Neural crest cell (in vitro differentiated cells): ENCODE results near the gene COG2. TPM values are rescaled to one million over a fixed set of nuclear protein-coding genes. Genes with fewer than 3 reads are reported as not detected.

Experiments used
- DNase-seq: peaks from one replicate; pipeline ENCODE4 v3.0.0; 2021; ENCODE audit warnings: low read depth, mixed read lengths, low spot score
- H3K27ac Mint-ChIP-seq: one replicate; pipeline ENCODE4 v1.8.0; 2021; ENCODE audit warnings: mild to moderate bottlenecking, mixed read lengths; ENCODE audit not compliant: unreplicated experiment
- H3K27me3 Mint-ChIP-seq: 2 replicates; pipeline ENCODE4 v1.8.0; 2021; ENCODE audit warnings: low read depth, mild to moderate bottlenecking, mixed read lengths
- H3K36me3 Mint-ChIP-seq: 2 replicates; pipeline ENCODE4 v1.8.0; 2021; ENCODE audit warnings: low read depth, mild to moderate bottlenecking, mixed read lengths
- H3K4me1 Mint-ChIP-seq: 2 replicates; pipeline ENCODE4 v1.8.0; 2021; ENCODE audit warnings: mixed read lengths
- H3K4me3 Mint-ChIP-seq: one replicate; pipeline ENCODE4 v1.8.0; 2021; ENCODE audit warnings: mild to moderate bottlenecking, mixed read lengths
- H3K9me3 Mint-ChIP-seq: 2 replicates; pipeline ENCODE4 v1.8.0; 2021; ENCODE audit warnings: mixed read lengths
- total RNA-seq: library from RNA; stranded (reverse); gene quantifications from 2 replicates; pipeline ENCODE4 v1.2.1, GENCODE V29; 2021
- TF ChIP-seq, protein P1 (sequence below): fragments of 200-600 bp; sonication (generic); conservative IDR thresholded peaks from 2 replicates; pipeline ENCODE4 v1.5.0; 2021; ENCODE audit warnings: antibody characterized with exemption, mild to moderate bottlenecking

Gene COG2
- total RNA-seq, 1 donor from 2014 or later, result 38.2 TPM

DNA sequence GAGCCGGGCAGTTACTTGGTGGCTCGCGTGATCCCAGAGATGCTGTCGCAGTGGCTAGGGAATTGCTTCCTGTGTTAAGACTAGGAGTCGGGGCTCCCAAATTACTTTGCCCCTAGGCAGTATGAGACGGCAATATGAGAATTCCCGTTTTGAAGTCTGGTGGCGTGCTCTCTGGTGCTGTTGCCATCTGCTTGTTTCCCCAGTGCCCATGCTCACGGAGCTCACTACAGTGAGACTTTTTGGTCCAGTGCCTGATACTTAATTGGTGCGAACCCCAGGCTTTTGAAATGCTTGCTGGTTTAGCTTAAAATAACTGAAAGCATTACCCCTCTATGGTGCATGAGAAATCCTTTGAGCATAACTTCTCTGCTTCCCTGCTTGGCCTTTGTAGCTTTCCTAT lies 49.3 kb downstream of the COG2 start:
- Mint-ChIP-seq H3K4me3 (no peak overlapping the region), H3K9me3 (no peaks in the 10 kb centered on the region), H3K27me3 (no peaks in the 10 kb centered on the region), H3K4me1 (no peaks in the 10 kb centered on the region), H3K27ac (no peak overlapping the region), H3K36me3 (peaks cover 14% of the 10 kb centered on the region)
- TF ChIP-seq, protein P1, sequence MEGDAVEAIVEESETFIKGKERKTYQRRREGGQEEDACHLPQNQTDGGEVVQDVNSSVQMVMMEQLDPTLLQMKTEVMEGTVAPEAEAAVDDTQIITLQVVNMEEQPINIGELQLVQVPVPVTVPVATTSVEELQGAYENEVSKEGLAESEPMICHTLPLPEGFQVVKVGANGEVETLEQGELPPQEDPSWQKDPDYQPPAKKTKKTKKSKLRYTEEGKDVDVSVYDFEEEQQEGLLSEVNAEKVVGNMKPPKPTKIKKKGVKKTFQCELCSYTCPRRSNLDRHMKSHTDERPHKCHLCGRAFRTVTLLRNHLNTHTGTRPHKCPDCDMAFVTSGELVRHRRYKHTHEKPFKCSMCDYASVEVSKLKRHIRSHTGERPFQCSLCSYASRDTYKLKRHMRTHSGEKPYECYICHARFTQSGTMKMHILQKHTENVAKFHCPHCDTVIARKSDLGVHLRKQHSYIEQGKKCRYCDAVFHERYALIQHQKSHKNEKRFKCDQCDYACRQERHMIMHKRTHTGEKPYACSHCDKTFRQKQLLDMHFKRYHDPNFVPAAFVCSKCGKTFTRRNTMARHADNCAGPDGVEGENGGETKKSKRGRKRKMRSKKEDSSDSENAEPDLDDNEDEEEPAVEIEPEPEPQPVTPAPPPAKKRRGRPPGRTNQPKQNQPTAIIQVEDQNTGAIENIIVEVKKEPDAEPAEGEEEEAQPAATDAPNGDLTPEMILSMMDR, result no peak
- no peak for DNase-seq

DNA sequence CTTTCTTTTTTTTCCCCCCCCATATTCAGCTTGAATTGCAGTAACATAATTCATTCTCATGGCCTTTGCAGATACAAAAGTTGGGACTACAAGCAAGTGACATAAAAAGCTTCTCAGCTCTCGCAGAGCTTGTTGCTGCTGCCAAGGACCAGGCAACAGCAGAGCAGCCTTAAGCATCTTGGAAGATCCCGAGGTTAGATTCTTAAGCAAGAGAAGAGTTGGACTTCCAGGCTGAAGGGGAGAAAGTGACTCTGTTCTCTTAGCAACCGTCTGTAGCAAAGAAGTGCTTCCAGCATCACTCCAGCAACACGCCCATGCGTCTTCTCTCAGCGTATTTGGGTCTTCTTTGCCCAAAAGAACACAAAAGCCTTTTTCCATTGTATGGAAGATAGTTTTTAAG lies 50.9 kb downstream of the COG2 start:
- Mint-ChIP-seq H3K4me3 (no peak overlapping the region), H3K4me1 (no peaks in the 10 kb centered on the region), H3K9me3 (no peaks in the 10 kb centered on the region), H3K27ac (no peak overlapping the region), H3K27me3 (no peaks in the 10 kb centered on the region), H3K36me3 (peaks cover 14% of the 10 kb centered on the region)
- no peak for DNase-seq
- TF ChIP-seq, protein P1, result no peak

DNA sequence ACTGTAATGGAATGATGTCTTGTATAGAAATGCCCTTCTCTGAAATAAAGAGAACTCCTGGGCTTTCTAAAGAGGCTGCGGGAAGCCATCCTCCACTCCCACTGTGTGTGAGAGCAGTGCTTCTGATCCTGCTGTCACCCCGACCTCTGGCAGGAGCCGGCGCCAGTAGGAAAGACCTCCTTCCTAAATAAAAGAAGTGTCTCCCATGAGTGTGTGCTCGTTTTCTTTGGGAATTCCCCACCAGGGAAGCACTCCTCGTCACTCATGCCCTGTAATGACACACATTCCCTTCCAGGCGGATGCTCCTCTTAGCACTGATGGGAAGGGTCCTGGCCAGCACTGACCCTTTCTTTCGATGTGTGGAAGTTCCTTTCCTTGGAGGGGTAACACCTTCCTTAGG lies 51.5 kb downstream of the COG2 start:
- Mint-ChIP-seq H3K9me3 (no peaks in the 10 kb centered on the region), H3K27me3 (no peaks in the 10 kb centered on the region), H3K4me1 (no peaks in the 10 kb centered on the region), H3K4me3 (no peak overlapping the region), H3K27ac (peak overlapping the region; percentile 84), H3K36me3 (peaks cover 11% of the 10 kb centered on the region)
- TF ChIP-seq, protein P1, result no peak
- no peak for DNase-seq

DNA sequence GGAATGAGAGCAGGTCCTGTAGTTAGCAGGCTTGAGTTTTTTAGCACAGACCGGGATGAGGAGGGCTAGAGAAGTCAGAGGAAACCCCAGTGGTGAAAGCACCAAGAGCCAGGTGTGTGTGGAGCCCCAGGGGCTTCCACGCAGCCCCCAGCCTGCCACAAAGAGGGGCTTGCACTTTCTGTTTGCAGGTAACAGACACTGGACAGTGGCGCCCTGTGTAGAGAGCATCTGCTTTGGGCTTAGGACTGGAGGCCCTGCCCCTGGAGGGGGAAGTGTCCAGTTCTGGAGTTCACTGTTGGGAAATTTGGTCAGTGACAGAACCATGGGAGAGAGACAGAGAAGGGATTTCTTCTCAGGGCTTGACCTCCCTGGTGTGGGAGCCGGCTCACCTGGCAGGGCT lies 52.2 kb downstream of the COG2 start:
- no peak overlapping the region for H3K27ac Mint-ChIP-seq
- DNase-seq, result no peak
- TF ChIP-seq, protein P1, result no peak
- H3K27me3 Mint-ChIP-seq, result no peaks in the 10 kb centered on the region
- no peaks in the 10 kb centered on the region for H3K9me3 Mint-ChIP-seq
- no peak overlapping the region for H3K4me3 Mint-ChIP-seq
- H3K4me1 Mint-ChIP-seq, result no peaks in the 10 kb centered on the region
- peaks cover 11% of the 10 kb centered on the region for H3K36me3 Mint-ChIP-seq

DNA sequence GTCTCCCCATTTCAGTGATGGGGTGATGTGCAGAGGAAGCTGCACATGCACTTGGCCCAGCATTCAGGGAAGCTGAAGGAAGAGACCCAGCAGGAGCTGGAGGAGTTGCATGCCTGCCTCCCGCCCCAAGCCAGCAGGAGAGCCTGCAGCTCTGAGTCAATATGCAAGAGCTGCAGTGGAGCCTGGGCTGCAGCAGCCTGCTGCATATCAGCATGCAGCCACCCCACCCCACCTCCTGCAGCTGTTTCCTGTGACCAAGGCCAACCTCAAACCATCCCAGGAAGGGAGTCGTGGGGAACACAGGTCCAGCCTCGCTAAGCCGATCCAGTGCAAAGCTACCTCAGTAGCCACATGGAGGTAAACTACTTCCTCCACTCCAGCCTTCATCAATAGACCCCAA lies 52.7 kb downstream of the COG2 start:
- Mint-ChIP-seq H3K4me3 (no peak overlapping the region), H3K36me3 (peaks cover 7% of the 10 kb centered on the region), H3K9me3 (no peaks in the 10 kb centered on the region), H3K27me3 (no peaks in the 10 kb centered on the region), H3K27ac (no peak overlapping the region), H3K4me1 (no peaks in the 10 kb centered on the region)
- no peak for DNase-seq
- TF ChIP-seq, protein P1, result no peak

DNA sequence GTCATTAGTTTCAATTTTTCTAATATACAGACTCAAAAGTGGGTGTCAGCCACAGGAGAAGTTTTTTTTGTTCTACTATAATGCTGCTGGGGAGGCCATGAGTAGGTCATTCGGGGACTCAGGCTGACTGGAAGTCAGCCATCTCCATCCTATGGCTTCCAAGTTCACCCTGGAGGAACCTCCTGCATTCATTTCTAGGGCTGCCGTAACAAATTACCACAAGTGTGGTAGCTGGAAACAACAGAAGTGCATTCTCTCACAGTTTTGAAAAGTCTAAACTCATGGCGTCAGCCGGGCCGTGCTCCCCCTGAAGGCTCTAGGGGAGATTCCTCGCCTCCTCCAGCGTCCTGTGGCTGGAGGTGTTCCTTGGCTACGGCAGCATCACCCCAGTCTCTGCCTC lies 53.9 kb downstream of the COG2 start:
- TF ChIP-seq, protein P1, result no peak

More for the DNA sequence above, 53.9 kb downstream of the COG2 start:
- no peaks in the 10 kb centered on the region for H3K9me3 Mint-ChIP-seq
- H3K4me1 Mint-ChIP-seq, result no peaks in the 10 kb centered on the region
- no peaks in the 10 kb centered on the region for H3K27me3 Mint-ChIP-seq
- no peak for DNase-seq
- no peak overlapping the region for H3K27ac Mint-ChIP-seq
- H3K4me3 Mint-ChIP-seq, result no peak overlapping the region
- H3K36me3 Mint-ChIP-seq, result peaks cover 7% of the 10 kb centered on the region
